Progenitor cell of endocrine pancreas (in vitro differentiated cells): ENCODE results near the gene PCDHA3. TPM values are rescaled to one million over a fixed set of nuclear protein-coding genes. Genes with fewer than 3 reads are reported as not detected.

Experiments used
- total RNA-seq: library from RNA; stranded (reverse); gene quantifications from 2 replicates; pipeline ENCODE4 v1.2.1, GENCODE V29; 2021

PCDHA3 gene
- total RNA-seq, 1 donor from 2014 or later, result 1.5 TPM

Other genes with a start within 250 kb of the PCDHA3 start
- gene SRA1, start 243.6 kb upstream of the PCDHA3 start, total RNA-seq, result 31.8 and 34.6 TPM in 2 replicates
- gene APBB3, start 236.5 kb upstream of the PCDHA3 start, total RNA-seq, result 47.8 and 53.6 TPM in 2 replicates
- gene SLC35A4, start 236.2 kb upstream of the PCDHA3 start, total RNA-seq, result 67.3 and 69.2 TPM in 2 replicates
- 0.36 TPM in 1 of 2 replicates, not detected in the other for gene CD14, start 167.9 kb upstream of the PCDHA3 start, total RNA-seq
- 25.9 and 27.5 TPM in 2 replicates for gene TMCO6, start 161.6 kb upstream of the PCDHA3 start, total RNA-seq
- gene NDUFA2, start 153.4 kb upstream of the PCDHA3 start, total RNA-seq, result 62.4 and 63.9 TPM in 2 replicates
- gene IK, start 153.2 kb upstream of the PCDHA3 start, total RNA-seq, result 76.1 and 85.2 TPM in 2 replicates
- 26.0 and 26.9 TPM in 2 replicates for gene WDR55, start 136.2 kb upstream of the PCDHA3 start, total RNA-seq
- 3.1 and 4.0 TPM in 2 replicates for gene DND1, start 127.5 kb upstream of the PCDHA3 start, total RNA-seq
- gene HARS1, start 109.7 kb upstream of the PCDHA3 start, total RNA-seq, result 77.7 and 78.9 TPM in 2 replicates
- gene HARS2, start 109.6 kb upstream of the PCDHA3 start, total RNA-seq, result 44.7 and 47.5 TPM in 2 replicates
- 67.6 and 67.7 TPM in 2 replicates for gene ZMAT2, start 100.6 kb upstream of the PCDHA3 start, total RNA-seq
- not detected in 2 replicates for gene PCDHA1, start 14.9 kb upstream of the PCDHA3 start, total RNA-seq
- gene PCDHA2, start 6.2 kb upstream of the PCDHA3 start, total RNA-seq, result 5.6 and 5.9 TPM in 2 replicates
- 27.8 and 28.6 TPM in 2 replicates for gene PCDHA4, start 6.0 kb downstream of the PCDHA3 start, total RNA-seq
- 3.4 and 4.4 TPM in 2 replicates for gene PCDHA5, start 20.6 kb downstream of the PCDHA3 start, total RNA-seq
- 12.5 and 13.2 TPM in 2 replicates for gene PCDHA6, start 26.9 kb downstream of the PCDHA3 start, total RNA-seq
- 4.3 and 4.9 TPM in 2 replicates for gene PCDHA7, start 33.2 kb downstream of the PCDHA3 start, total RNA-seq
- 4.9 and 5.1 TPM in 2 replicates for gene PCDHA8, start 40.1 kb downstream of the PCDHA3 start, total RNA-seq
- 3.4 and 3.8 TPM in 2 replicates for gene PCDHA9, start 47.3 kb downstream of the PCDHA3 start, total RNA-seq
- 18.3 and 19.2 TPM in 2 replicates for gene PCDHA10, start 54.8 kb downstream of the PCDHA3 start, total RNA-seq
- 10.0 and 10.5 TPM in 2 replicates for gene PCDHA11, start 67.9 kb downstream of the PCDHA3 start, total RNA-seq
- gene PCDHA12, start 74.3 kb downstream of the PCDHA3 start, total RNA-seq, result 12.9 and 13.7 TPM in 2 replicates
- 3.5 and 3.9 TPM in 2 replicates for gene PCDHA13, start 81.1 kb downstream of the PCDHA3 start, total RNA-seq
- gene PCDHAC1, start 125.2 kb downstream of the PCDHA3 start, total RNA-seq, result 7.7 and 8.9 TPM in 2 replicates
- 1.8 and 1.9 TPM in 2 replicates for gene PCDHAC2, start 165.4 kb downstream of the PCDHA3 start, total RNA-seq